GM13977 (cell line): Measurements from ENCODE around the gene METTL24.

Experiments used
- DNase-seq: peaks from one replicate; pipeline ENCODE4 v3.0.0; 2012; ENCODE audit warnings: low spot score
- CTCF ChIP-seq: IDR thresholded peaks from 2 replicates; pipeline ENCODE4 v1.5.1; 2012; ENCODE audit warnings: mild to moderate bottlenecking, control low read depth; ENCODE audit not compliant: insufficient read depth; ENCODE audit errors: extremely low read depth, missing control alignments
- in situ Hi-C: fragments of 300-500 bp; cut with MboI; formaldehyde crosslinking; loops from one replicate; pipeline ENCODE4 v1.12.0; 2022; ENCODE audit warnings: low sequenced_read_pairs, low pct_unique_long_range_greater_than_20kb, mixed read lengths, inconsistent platforms; ENCODE audit not compliant: unreplicated experiment

The METTL24 gene

GRCh38 chr6:110357664-110358552, at the start of gene METTL24:
METTL24 (minus strand) TSS chr6:110358349; CDS start chr6:110358272, 77 bp downstream.
- in situ Hi-C loops = no loop called here
- TF ChIP-seq CTCF = peak; percentile 10
- DNase-seq = peak; percentile 39

- in situ Hi-C loops = no loop called here
- no peak for DNase-seq
- TF ChIP-seq CTCF = no peak
Measured at GRCh38 chr6:110404607-110405006, 46.5 kb upstream of the METTL24 start.

GRCh38 chr6:110401585-110402176, 43.5 kb upstream of the METTL24 start:
- no peak for TF ChIP-seq CTCF
- no peak for DNase-seq
- in situ Hi-C loops = no loop called here

- in situ Hi-C loops = no loop called here
- no peak for DNase-seq
- TF ChIP-seq CTCF = no peak
Measured at GRCh38 chr6:110400208-110400607, 42.1 kb upstream of the METTL24 start.

- in situ Hi-C loops = loop anchor here (25.0 kb wide), 3 partner anchors 337 to 862 kb away; no protein-coding TSS in a partner anchor
- no peak for DNase-seq
- no peak for TF ChIP-seq CTCF
Measured at GRCh38 chr6:110399219-110400071, 41.3 kb upstream of the METTL24 start.

GRCh38 chr6:110398778-110399177, 40.6 kb upstream of the METTL24 start:
- in situ Hi-C loops = loop anchor here (25.0 kb wide), 3 partner anchors 336 to 861 kb away; no protein-coding TSS in a partner anchor
- DNase-seq = no peak
- no peak for TF ChIP-seq CTCF
